A549 treated with RU486 at 1 μM for 4 hours (cell line): ENCODE data around the gene SLC38A9. TPM values are rescaled to one million over a fixed set of nuclear protein-coding genes. Genes with fewer than 3 reads are reported as not detected.

Experiments
- total RNA-seq: library from RNA; stranded (reverse); fragments of 200-300 nt; extraction: Qiagen RNA extraction; gene quantifications from 5 replicates; pipeline ENCODE4 v1.2.3, GENCODE V29; 2022; ENCODE audit warnings: low read depth

The SLC38A9 gene, protein sequence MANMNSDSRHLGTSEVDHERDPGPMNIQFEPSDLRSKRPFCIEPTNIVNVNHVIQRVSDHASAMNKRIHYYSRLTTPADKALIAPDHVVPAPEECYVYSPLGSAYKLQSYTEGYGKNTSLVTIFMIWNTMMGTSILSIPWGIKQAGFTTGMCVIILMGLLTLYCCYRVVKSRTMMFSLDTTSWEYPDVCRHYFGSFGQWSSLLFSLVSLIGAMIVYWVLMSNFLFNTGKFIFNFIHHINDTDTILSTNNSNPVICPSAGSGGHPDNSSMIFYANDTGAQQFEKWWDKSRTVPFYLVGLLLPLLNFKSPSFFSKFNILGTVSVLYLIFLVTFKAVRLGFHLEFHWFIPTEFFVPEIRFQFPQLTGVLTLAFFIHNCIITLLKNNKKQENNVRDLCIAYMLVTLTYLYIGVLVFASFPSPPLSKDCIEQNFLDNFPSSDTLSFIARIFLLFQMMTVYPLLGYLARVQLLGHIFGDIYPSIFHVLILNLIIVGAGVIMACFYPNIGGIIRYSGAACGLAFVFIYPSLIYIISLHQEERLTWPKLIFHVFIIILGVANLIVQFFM
- total RNA-seq = 20.3 to 33.2 TPM (median 25.8 TPM) in 5 replicates

DNA sequence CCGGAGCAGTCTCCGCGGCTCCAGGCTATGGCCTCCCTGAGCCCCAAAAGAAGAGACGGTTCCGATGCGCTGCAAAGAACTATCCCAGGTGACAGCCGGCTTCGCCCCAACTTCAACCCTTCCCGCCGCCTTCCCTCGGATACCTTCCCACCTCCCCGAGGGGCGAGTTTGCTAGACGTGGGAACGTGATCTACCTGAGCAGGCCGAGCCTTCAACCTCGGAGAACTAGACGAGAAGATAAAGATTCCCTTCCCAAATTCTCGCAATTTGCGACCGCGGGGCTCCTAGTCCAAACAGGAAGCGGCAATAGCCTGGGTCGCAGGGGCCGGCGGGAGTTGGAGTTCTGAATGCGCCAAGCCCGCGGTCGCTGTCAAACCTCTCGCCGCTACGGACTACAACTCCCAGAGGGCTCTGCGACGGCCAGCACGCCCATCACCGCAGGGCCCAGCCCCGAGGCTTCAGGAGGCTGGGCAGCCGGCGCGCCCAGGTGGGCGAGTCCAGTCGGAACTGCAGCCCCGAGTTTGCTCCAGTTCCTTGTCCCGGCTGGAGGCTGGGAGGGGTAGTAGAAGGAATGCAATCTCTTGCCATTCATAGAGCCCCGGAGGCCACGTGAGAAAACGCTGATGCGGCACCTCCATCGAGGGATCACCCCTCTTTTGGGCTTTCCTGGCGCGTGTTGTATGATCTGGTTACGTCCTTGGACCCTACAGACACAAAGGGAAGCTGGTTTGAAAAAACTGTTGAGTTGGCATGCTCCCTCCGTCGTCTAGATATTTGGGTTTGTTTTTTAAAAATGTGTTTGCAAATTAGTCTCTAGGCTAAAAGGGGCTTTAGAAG, at the start of gene SLC38A9:
Gene SLC38A9, minus strand, starts transcription at position 302 of the 837 bp plus-strand sequence. CDS start 14,366 bp downstream, outside the sequence.

DNA sequence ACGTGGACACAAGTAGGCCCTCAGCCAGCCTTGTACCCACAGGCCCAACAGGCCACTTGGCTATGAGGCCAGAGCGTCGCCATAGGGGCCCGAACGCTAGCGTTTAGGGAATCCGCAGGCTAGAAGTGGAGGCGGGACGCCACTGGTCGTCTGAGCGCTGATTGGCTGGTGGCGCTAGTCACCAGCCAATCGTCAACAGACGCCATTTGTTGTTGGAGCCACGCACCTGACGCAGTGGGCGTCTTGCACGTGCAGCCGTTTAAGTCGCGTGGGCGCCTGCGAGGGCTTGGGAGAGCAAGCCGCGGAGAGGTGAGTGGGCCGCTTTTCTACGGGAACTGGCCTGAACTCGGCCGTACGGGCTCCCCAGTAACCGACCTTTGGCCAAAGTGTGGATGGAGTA, 25.7 kb upstream of the SLC38A9 start, which contains the start of gene DDX4:
Gene DDX4, plus strand, starts transcription at position 269 of the 400 bp plus-strand sequence. CDS start 903 bp downstream, outside the sequence.

Other genes starting within 250 kb of the SLC38A9 start
- gene PLPP1, start 177.4 kb downstream of the SLC38A9 start, total RNA-seq = 26.5 to 39.0 TPM (median 35.3 TPM) in 5 replicates
- gene DDX4, start 25.7 kb upstream of the SLC38A9 start, total RNA-seq = not detected in 5 replicates
- 1.3 to 1.8 TPM (median 1.4 TPM) in 5 replicates for gene IL31RA, start 139.0 kb upstream of the SLC38A9 start, total RNA-seq